Sigmoid colon (tissue), 7 donors: ENCODE data around the gene PTPN13. TPM values are rescaled to one million over a fixed set of nuclear protein-coding genes. Genes with fewer than 3 reads are reported as not detected.

Source experiments
- DNase-seq: peaks from one replicate; pipeline ENCODE4 v3.0.0-alpha.2; 2019
- H3K27ac ChIP-seq, 4 donors: fragments of 200-600 bp; sonication (generic); one replicate each; pipeline ENCODE4 v1.5.1; 2016 to 2019; ENCODE audit warnings: mild to moderate bottlenecking in 1 of 4
- H3K27me3 ChIP-seq, 3 donors: fragments of 200-600 bp; sonication (generic); one replicate each; pipeline ENCODE4 v1.5.1; 2019; ENCODE audit warnings: mild to moderate bottlenecking in 1 of 3
- H3K36me3 ChIP-seq, 4 donors: fragments of 200-600 bp; sonication (generic); one replicate each; pipeline ENCODE4 v1.5.1; 2016 to 2019
- H3K4me1 ChIP-seq, 4 donors: fragments of 200-600 bp; sonication (generic); one replicate each; pipeline ENCODE4 v1.5.1; 2017 to 2019
- H3K4me3 ChIP-seq, 4 donors: fragments of 200-600 bp; sonication (generic); one replicate each; pipeline ENCODE4 v1.5.1; 2017 to 2019; ENCODE audit warnings: mild to moderate bottlenecking in 2 of 4, moderate library complexity in 1 of 4
- H3K9me3 ChIP-seq, 4 donors: fragments of 200-600 bp in 3 of 4; sonication (generic) in 3 of 4; one replicate each; pipeline versions ENCODE4 v1.5.1 to v1.6.1; 2013 to 2019
- CTCF ChIP-seq, 4 experiments: fragments of 450-650 bp in 3 of 4; fragments of 200-600 bp in 1 of 4; IDR thresholded peaks; one replicate each; pipeline ENCODE4 v1.5.1; 2016 to 2019; ENCODE audit warnings: antibody characterized with exemption in 4 of 4, mild to moderate bottlenecking in 3 of 4, moderate library complexity in 2 of 4
- EP300 ChIP-seq, 4 donors: sonication (generic); formaldehyde crosslinking; IDR thresholded peaks; one replicate each; pipeline ENCODE4 v1.6.1; 2017; ENCODE audit warnings: antibody characterized with exemption in 4 of 4
- POLR2A ChIP-seq, 2 donors: fragments of 450-650 bp; IDR thresholded peaks; one replicate each; pipeline ENCODE4 v1.6.1; 2016; ENCODE audit warnings: antibody characterized with exemption in 2 of 2, mild to moderate bottlenecking in 2 of 2, moderate library complexity in 2 of 2
- POLR2AphosphoS5 ChIP-seq, 4 donors: sonication (generic); formaldehyde crosslinking; IDR thresholded peaks; one replicate each; pipeline ENCODE4 v1.6.1; 2017; ENCODE audit warnings: antibody characterized with exemption in 4 of 4
- WGBS, 2 donors: extraction: QIAGEN DNeasy Blood & Tissue Kit; methylation state at CpG; one replicate each; pipeline ENCODE4 v1.1.7; 2013; 5-methylcytosine and 5-hydroxymethylcytosine counted together
- intact Hi-C: fragments of 100-400 bp; cut with DNase I; formaldehyde crosslinking; loops from one replicate; pipeline ENCODE4 v1.15.1; 2023
- polyA plus RNA-seq, 3 donors: library from polyadenylated mRNA; stranded (reverse); fragments of 200-250 nt; gene quantifications; one replicate each; pipeline ENCODE4 v1.2.3, GENCODE V29; 2013
- total RNA-seq, 4 donors: library from RNA; depleted of rRNA; stranded (reverse); fragments of >200 nt; gene quantifications; one replicate each; pipeline ENCODE4 v1.1.0, GENCODE V29; 2016
- donor health status: healthy with polysubstance abuse.
- donor health status: Bipolar disorder and iron deficiency.
- donor health status: healthy.

The PTPN13 gene
- total and polyA plus RNA-seq, 7 donors = 0.60 to 16.1 (median 9.9) TPM

GRCh38 chr4:86771141-86771540 lies 177.0 kb downstream of the PTPN13 start:
- no peaks in the 10 kb centered on the region for H3K4me1 ChIP-seq
- no peak overlapping the region for H3K27ac ChIP-seq
- intact Hi-C loops = no loop called here
- H3K36me3 ChIP-seq = peaks cover 0 to 60% (median 4%) of the 10 kb centered on the region in 4 donors
- no peak for TF ChIP-seq POLR2A (IDR thresholded peaks at IDR 0.05)
- no peak for TF ChIP-seq EP300 (IDR thresholded peaks at IDR 0.05)
- TF ChIP-seq CTCF (IDR thresholded peaks at IDR 0.05) = no peak
- TF ChIP-seq POLR2AphosphoS5 (IDR thresholded peaks at IDR 0.05) = no peak
- no peaks in the 10 kb centered on the region for H3K27me3 ChIP-seq
- DNase-seq = no peak
- no peaks in the 10 kb centered on the region for H3K9me3 ChIP-seq
- H3K4me3 ChIP-seq = no peak overlapping the region
- WGBS, 2 donors = 76 to 85% methylated on average over 1 of the region's 1 CpG

GRCh38 chr4:86775061-86775460 lies 180.9 kb downstream of the PTPN13 start:
- no peaks in the 10 kb centered on the region for H3K4me1 ChIP-seq
- H3K9me3 ChIP-seq = no peaks in the 10 kb centered on the region
- no peak overlapping the region for H3K27ac ChIP-seq
- H3K36me3 ChIP-seq = peaks cover 0 to 34% (median 4%) of the 10 kb centered on the region in 4 donors
- H3K4me3 ChIP-seq = no peak overlapping the region
- intact Hi-C loops = no loop called here
- WGBS, 2 donors = 76 to 85% methylated on average over 4 of the region's 4 CpGs
- H3K27me3 ChIP-seq = no peaks in the 10 kb centered on the region
- TF ChIP-seq EP300 (IDR thresholded peaks at IDR 0.05) (no peak), POLR2AphosphoS5 (IDR thresholded peaks at IDR 0.05) (no peak), CTCF (IDR thresholded peaks at IDR 0.05) (no peak), POLR2A (IDR thresholded peaks at IDR 0.05) (no peak)
- no peak for DNase-seq

- TF ChIP-seq POLR2AphosphoS5 (IDR thresholded peaks at IDR 0.05) (no peak), CTCF (IDR thresholded peaks at IDR 0.05) (no peak), POLR2A (IDR thresholded peaks at IDR 0.05) (no peak), EP300 (IDR thresholded peaks at IDR 0.05) (no peak)
- no peak for DNase-seq
- Histone ChIP-seq H3K27ac (no peak overlapping the region), H3K4me1 (no peaks in the 10 kb centered on the region), H3K36me3 (peaks cover 0 to 15% (median 0%) of the 10 kb centered on the region in 4 donors), H3K27me3 (no peaks in the 10 kb centered on the region), H3K4me3 (no peak overlapping the region), H3K9me3 (no peaks in the 10 kb centered on the region)
- intact Hi-C loops = no loop called here
- 89% methylated on average over 4 of the region's 4 CpGs for WGBS, 2 donors
Measured at GRCh38 chr4:86778175-86778574, 184.1 kb downstream of the PTPN13 start.

GRCh38 chr4:86788826-86789225 lies 194.7 kb downstream of the PTPN13 start:
- Histone ChIP-seq H3K4me1 (no peaks in the 10 kb centered on the region), H3K36me3 (peaks cover 0 to 42% (median 0%) of the 10 kb centered on the region in 4 donors), H3K9me3 (no peaks in the 10 kb centered on the region), H3K4me3 (no peak overlapping the region), H3K27ac (no peak overlapping the region), H3K27me3 (no peaks in the 10 kb centered on the region)
- WGBS, 2 donors = 69 to 90% methylated on average over 2 of the region's 2 CpGs
- TF ChIP-seq EP300 (IDR thresholded peaks at IDR 0.05) = no peak
- no peak for TF ChIP-seq POLR2A (IDR thresholded peaks at IDR 0.05)
- TF ChIP-seq CTCF (IDR thresholded peaks at IDR 0.05) = no peak
- TF ChIP-seq POLR2AphosphoS5 (IDR thresholded peaks at IDR 0.05) = no peak
- intact Hi-C loops = no loop called here
- DNase-seq = no peak

GRCh38 chr4:86791126-86791525 lies 197.0 kb downstream of the PTPN13 start:
- intact Hi-C loops = no loop called here
- TF ChIP-seq EP300 (IDR thresholded peaks at IDR 0.05) = no peak
- H3K4me1 ChIP-seq = no peaks in the 10 kb centered on the region
- no peak for DNase-seq
- H3K27ac ChIP-seq = no peak overlapping the region
- no peaks in the 10 kb centered on the region for H3K9me3 ChIP-seq
- 96 to 97% methylated on average over 8 of the region's 8 CpGs for WGBS, 2 donors
- H3K27me3 ChIP-seq = no peaks in the 10 kb centered on the region
- no peak overlapping the region for H3K4me3 ChIP-seq
- H3K36me3 ChIP-seq = peaks cover 0 to 30% (median 0%) of the 10 kb centered on the region in 4 donors
